ENCODE measurements around the gene TBX15.

Gene TBX15

GRCh38 chr1:118984722-118985639 lies 3.2 kb downstream of the TBX15 start:
- DNase-seq: peak; percentile 12

- peak; percentile 9 for DNase-seq
Measured at GRCh38 chr1:118984086-118984721, 3.9 kb downstream of the TBX15 start.

- DNase-seq: no peak
Measured at GRCh38 chr1:118983558-118984041, 4.5 kb downstream of the TBX15 start.

GRCh38 chr1:118982821-118983557 lies 5.2 kb downstream of the TBX15 start:
- DNase-seq: no peak

- no peak for DNase-seq
Measured at GRCh38 chr1:118982266-118982665, 5.9 kb downstream of the TBX15 start.

- DNase-seq: no peak
Measured at GRCh38 chr1:118981436-118981835, 6.7 kb downstream of the TBX15 start.

GRCh38 chr1:118979754-118980575 lies 8.2 kb downstream of the TBX15 start:
- DNase-seq: no peak

- no peak for DNase-seq
Measured at GRCh38 chr1:118978914-118979701, 9.0 kb downstream of the TBX15 start.

GRCh38 chr1:118977600-118977999 lies 10.5 kb downstream of the TBX15 start:
- no peak for DNase-seq

GRCh38 chr1:118974661-118975060 lies 13.5 kb downstream of the TBX15 start:
- no peak for DNase-seq

- no peak for DNase-seq
Measured at GRCh38 chr1:118973531-118974137, 14.5 kb downstream of the TBX15 start.

- no peak for DNase-seq
Measured at GRCh38 chr1:118973032-118973431, 15.1 kb downstream of the TBX15 start.

- DNase-seq: no peak
Measured at GRCh38 chr1:118970451-118970850, 17.7 kb downstream of the TBX15 start.

GRCh38 chr1:118963456-118964430 lies 24.4 kb downstream of the TBX15 start:
- DNase-seq: no peak

GRCh38 chr1:118963138-118963455 lies 25.0 kb downstream of the TBX15 start:
- no peak for DNase-seq

GRCh38 chr1:118961156-118961555 lies 27.0 kb downstream of the TBX15 start:
- no peak for DNase-seq

GRCh38 chr1:118960567-118961136 lies 27.5 kb downstream of the TBX15 start:
- DNase-seq: no peak

- DNase-seq: no peak
Measured at GRCh38 chr1:118960026-118960561, 28.0 kb downstream of the TBX15 start.

- DNase-seq: no peak
Measured at GRCh38 chr1:118958937-118959631, 29.1 kb downstream of the TBX15 start.

Data from stimulated activated CD4-positive, alpha-beta T cell treated with anti-CD3 and anti-CD28 coated beads, Interleukin-15, amount 100 ng/mL, for 24 hours (primary cell).